GM21529 (cell line): ENCODE data around the gene ZNF562.
"Not testable (repeated sequence)": the region's sequence is repeated elsewhere in the genome, so short reads cannot be mapped to it uniquely, and the experiment has no call there.

Experiments
- ATAC-seq: cut with Tn5 transposase; IDR thresholded peaks from one replicate; pipeline ENCODE4 v1.9.1; 2021; ENCODE audit not compliant: unreplicated experiment

Gene ZNF562

DNA sequence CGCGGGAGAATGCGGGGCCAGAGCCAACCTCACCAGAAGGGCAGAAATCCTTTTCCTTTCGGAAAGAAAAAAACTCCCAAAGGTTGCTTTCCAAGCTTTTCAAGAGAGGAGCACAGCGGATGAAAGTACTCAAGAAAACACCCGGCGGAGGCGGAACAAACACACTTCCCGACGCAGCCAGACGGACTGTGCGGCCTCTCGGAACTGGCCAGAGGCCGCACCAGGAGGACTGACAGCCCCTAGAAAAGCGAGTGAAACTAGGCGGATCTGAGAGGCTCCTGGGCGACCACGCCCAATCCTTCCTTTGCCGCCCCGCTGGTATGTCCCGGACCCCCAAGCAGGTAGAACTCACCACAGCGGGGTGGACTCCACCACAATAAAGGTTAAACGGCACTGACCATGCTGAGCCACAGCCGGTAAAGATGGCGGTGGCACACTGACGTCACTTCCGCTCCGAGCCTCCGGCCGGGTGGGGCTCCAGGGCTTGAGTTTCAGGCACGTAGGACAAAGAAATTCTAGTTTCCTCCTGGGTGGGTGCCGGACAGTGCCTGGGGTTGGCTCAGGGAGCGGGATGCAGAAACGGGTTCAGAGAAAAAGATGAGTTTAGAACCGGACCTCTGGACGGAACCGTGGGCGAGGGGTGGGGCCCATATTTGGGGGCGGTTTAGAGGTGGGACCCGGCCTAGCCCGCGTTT is at the start of gene ZNF562:
TSS of gene ZNF562 (minus strand) at position 438 of the 695 bp plus-strand sequence. CDS start 14,356 bp downstream, outside the sequence.
- peak; percentile 77 for ATAC-seq

DNA sequence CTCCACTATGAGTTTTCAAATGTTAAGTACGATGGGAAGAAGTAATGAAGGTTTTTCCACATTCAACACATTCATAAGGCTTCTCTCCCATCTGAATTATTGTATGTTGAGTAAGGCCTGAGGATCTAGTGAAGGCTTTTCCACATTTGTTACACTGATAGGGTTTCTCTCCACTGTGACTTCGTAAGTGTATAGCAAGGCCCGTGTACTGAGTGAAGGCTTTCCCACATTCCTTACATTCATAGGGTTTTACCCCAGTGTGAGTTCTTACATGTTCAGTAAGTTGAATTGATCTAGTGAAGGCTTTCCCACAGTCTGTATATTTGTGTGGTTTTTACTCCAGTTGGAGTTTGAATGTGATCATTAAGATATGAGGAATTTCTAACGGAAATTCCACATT is 49.3 kb upstream of the ZNF562 start:
- ATAC-seq: no peak

DNA sequence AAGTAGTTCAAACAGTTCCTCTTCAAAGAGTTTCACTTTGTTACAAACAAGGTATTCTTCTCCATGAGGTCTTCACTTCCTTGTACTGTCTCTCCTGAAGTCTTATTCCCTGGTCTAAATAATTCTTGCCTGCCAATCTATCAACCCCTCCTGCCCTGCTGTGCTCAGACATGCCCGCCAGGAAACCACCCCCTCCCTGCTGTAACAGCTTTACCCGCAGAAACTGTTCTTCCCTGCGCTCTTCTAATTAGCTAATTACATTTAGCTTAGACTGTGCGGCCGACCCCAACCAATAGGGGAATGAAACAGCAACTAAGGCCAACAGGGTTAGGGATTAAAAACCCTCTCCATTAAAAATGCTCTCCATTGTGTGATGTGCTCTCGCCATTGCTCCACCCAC is 47.0 kb upstream of the ZNF562 start:
- ATAC-seq: no peak

DNA sequence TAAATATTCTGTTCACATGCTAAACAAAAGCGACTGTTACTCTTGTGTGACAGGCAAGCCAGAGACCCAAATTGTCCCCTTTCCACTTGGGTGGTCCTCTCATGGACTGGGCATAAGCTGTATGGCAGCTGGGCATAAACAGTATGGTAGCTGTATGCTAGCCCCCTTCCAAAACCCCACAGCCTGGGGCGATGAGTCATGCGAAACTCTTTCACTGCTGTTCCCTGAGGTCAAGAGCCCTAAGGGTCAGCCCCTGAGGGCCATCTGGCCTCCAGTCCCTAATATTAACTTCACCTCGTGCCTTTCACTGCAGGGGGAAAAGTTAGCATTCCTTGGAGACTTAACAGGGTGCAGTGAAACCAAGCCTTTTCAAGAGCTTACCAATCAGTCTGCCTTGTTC is 45.6 kb upstream of the ZNF562 start:
- ATAC-seq: no peak

DNA sequence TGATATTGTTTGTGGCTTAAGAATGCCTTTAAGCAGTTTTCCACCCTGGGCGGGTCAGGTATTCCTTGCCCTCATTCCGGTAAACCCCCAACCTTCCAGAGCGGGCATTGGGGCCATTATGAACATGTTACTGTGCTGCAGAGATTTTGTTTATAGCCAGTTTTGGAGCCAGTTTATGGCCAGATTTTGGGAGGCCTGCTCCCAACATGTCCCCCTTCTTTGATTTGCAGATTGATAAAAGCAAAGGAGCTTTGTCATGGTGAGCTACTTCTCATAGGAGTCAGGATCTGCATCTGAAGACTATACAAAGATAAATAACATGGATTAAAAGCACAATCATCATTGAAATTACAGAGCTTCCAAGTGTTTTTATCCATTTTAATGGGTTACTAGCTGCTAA is 36.9 kb upstream of the ZNF562 start:
- ATAC-seq: no peak

DNA sequence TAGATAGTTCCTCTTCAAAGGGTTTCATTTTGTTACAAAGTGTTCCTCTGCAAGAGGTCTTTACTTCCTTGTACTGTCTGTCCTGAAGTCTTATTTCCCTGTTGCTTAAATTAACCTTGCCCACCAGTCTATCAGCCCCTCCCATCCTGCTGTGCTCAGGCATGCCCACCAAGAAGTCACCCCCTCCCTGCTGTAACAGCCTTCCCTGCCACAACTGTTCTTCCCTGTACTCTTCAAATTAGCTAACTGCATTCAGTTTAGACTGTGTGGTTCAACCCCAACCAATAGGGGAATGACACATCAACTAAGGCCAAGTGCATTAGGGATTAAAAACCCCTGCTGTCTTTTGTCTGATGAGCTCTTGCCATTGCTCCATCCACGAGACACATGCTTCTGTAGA is 34.4 kb upstream of the ZNF562 start:
- no peak for ATAC-seq

DNA sequence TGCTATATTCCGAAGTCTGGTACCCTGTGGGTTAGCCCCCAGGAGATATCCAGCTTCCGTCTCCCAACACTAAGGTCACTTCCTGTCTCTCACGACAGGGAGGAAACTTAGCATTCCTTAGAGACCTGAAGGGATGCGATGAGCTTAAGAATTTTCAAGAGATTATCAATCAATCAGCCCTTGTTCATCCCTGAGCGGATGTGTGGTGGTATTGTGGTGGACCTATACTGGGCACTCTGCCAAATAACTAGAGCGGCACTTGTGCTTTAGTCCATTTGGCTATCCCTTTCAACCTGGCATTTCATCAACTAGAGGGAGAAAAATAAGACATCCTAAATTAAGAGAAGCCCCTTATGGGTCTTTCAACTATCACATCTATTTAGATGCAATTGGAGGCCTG is 30.9 kb upstream of the ZNF562 start:
- no peak for ATAC-seq

DNA sequence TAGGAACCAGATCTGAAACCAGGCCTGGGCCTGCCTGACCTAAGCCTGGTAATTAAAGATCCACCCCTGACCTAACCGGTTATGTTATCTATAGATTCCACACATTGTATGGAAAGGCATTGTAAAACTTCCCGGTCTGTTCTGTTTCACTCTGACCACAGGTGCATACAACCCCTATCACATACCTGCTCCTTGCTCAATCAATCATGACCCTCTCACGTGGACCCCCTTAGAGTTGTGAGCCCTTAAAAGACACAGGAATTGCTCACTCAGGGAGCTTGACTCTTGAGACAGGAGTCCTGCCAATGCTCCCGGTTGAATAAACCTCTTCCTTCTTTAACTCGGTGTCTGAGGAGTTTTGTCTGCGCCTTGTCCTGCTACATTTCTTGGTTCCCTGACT is 27.3 kb upstream of the ZNF562 start:
- ATAC-seq: no peak

DNA sequence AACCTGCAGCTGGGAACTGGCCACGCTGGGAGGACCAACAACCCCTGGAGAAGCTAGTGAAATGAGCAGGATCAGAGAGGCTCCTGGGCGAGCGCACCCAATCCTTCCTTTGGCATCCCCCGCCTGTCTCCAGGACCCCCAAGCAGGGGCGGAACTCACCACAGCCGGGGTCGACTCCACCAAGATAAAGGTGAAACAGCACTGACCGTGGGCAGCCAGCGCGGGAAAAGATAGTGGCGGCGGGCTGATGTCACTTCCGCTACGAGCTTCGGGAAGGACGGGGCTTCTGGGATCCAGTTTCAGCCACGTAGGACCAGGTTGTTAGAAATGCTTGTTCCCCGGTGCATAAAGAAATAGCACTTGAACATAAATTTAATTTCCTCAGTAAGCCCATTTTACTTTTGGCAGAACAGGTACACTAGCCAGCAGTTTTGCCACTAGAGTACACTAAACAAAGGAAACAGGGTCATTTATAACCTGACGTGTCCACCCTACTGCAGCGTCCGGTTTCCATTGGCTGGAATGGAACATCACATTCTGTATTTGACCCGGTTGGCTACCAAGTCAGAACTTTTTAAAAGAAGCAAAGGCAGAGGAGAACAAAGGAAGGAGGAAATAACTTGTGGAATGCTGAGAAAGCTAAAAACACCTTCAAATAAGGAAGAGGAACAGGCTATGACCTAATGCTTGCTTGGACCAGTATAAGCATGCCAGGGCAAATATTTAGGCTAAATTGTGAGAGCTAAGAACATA is 25.5 kb upstream of the ZNF562 start:
- no peak for ATAC-seq

DNA sequence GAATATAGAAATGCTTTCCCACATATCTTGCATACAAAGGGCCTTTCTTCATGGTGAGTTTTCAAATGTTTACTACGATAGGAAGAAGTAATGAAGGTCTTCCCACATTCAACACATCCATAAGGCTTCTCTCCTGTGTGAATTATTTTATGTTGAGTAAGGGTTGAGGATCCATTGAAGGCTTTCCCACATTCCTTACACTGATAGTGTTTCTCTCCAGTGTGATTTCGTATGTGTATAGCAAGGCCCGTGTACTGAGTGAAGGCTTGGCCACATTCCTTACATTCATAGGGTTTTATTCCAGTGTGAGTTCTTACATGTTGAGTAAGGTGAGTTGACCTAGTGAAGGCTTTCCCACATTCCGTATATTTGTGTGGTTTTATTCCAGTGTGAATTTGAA is 15.4 kb upstream of the ZNF562 start:
- not testable (repeated sequence) for ATAC-seq

DNA sequence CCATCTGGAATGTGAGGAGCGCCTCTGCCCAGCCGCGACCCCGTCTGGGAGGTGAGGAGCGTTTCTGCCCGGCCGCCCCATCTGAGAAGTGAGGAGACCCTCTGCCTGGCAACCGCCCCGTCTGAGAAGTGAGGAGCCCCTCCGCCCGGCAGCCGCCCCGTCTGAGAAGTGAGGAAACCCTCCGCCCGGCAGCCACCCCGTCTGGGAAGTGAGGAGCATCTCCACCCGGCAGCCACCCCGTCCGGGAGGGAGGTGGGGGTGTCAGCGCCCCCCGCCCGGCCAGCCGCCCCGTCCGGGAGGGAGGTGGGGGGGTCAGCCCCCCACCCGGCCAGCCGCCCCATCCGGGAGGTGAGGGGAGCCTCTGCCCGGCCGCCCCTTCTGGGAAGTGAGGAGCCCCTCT is 5.1 kb upstream of the ZNF562 start:
- ATAC-seq: not testable (repeated sequence)

DNA sequence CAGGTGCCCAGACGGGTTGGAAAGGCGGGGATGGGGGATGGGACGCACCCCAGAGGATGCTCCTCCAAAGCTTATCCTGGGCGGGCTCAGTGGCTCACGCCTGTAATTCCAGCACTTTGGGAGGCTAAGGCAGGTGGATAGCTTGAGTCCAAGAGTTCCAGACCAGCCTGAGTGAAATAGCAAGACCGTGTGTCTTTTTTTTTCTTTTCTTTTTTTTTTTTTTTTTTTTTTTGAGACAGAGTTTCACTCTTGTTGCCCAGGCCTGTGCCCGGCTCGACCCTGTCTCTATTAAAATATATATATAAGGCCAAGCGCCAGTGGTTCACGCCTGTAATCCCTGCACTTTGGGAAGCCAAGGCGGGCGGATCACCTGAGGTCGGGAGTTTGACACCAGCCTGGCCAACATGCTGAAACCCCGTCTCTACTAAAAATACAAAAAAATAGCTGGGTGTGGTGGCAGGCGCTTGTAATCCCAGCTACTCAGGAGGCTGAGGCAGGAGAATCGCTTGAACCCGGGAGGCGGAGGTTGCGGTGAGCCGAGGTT is 530 bp upstream of the ZNF562 start:
- ATAC-seq: peak; percentile 40

DNA sequence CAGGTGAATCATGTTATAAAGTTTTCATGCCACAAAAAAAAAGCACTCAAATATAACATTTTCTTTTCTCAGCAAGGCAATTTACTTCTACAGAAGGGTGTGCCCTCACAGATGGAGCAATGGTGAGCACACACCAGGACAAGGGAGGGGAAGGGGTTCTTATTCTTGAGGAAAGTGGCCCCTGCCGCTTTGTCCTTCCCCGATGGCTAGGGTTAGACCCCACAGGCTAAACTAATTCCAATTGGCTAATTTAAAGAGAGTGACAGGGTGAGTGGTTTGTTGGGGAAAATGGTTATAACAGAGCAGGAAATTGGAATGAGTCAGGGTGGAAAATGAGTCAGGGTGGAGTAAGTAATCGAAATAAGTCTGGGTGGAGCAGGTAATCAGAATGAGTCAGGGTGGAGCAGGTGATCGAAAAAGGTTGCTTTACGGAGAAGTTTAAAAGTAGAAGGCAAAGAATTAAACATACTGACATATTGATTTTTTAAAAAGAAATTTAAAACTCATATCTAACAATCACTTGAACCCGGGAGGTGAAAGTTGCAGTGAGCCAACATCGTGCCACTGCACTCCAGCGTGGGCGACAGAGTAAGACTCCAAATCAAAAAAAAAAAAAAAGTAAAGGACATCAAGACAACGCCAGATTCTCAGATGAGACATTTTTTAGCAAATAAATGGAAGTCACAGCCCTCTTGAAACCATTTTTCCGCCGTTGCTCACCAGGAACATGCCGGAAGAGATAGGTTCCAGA is 813 bp downstream of the ZNF562 start:
- no peak for ATAC-seq

DNA sequence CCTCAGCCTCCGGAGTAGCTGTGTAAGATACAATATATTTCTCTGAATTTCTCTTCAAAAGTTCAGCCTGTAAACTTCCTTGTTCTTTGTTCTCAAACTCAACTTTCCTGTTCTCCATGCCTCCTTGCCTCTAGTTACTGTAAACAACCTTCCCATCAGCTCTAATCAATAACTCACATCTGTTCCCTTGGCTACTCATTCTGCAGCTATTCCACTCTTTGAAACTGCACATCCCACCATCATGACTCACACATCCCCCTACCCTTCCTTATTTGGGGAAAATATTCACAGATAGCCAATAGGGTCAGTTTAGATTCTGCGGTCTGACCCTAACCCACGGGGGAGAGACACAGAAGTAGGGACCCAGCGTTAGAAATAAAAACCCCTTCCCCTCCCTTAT is 2.0 kb downstream of the ZNF562 start:
- ATAC-seq: no peak

DNA sequence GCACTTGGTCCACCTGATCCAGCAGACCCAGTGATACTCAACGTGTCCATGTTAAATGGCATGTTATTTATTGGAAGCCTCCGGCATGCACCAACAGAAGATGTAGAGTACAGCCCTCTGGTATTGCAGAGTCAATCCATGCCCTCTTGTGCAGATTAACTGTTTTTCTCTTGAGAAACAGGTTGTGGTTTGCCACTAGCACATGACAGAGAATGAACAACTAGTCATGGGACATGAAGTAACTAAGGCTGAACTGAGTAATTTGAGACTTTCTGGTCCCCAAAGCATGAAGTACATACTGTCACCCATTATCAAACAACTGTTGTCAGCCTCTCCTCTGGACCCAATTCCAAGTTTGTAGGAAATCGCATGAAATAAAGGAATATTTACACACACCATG is 3.2 kb downstream of the ZNF562 start:
- ATAC-seq: no peak

DNA sequence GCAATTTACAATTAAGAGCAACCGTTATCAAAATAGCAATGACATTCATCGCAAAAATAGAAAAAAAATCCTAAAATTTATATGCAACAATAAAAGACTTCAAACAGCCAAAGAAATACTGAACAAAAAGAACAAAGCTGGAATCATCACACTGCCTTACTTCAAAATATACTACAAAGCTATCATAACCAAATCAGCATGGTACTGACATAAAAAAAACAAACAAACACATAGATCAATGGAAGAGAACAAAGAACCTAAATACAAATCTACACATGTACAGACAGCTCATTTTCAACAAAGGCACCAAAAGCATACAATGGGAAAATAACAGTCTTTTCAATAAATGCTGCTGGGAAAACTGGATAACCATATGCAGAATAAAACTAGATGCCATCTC is 6.4 kb downstream of the ZNF562 start:
- no peak for ATAC-seq

DNA sequence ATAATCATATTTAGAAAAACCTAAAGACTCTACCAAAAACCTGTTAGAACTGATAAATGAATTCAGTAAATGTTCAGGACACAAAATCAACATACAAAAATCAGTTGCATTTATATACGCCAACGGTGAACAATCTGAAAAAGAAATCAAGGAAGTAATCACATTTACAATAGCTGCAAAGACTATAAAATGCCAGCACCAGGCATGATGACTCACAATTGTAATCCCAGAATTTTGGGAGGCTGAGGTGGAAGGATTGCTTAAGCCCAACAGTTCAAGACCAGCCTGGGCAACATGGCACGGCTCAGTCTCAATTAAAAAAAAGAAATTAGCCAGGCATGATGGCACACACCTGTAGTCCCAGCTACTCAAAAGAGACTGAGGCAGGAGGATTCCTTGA is 7.0 kb downstream of the ZNF562 start:
- ATAC-seq: no peak

DNA sequence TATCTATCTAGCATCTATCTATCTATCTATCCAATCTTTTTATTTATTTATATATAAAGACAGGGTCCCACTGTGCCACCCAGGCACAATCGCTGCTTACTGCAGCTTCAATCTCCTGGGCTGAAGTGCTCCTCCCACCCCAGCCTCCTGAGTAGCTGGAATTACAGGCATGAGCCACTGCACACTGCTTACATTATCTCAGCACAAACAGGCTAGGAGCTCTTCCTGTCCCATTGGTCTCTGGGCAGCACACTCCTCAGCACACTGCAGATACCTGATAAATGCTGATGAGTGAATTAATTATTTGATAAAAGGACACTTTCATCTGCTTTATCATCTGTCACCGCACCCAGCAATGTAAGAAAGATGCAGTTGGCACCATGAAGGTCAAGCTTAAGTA is 16.1 kb downstream of the ZNF562 start:
- no peak for ATAC-seq

DNA sequence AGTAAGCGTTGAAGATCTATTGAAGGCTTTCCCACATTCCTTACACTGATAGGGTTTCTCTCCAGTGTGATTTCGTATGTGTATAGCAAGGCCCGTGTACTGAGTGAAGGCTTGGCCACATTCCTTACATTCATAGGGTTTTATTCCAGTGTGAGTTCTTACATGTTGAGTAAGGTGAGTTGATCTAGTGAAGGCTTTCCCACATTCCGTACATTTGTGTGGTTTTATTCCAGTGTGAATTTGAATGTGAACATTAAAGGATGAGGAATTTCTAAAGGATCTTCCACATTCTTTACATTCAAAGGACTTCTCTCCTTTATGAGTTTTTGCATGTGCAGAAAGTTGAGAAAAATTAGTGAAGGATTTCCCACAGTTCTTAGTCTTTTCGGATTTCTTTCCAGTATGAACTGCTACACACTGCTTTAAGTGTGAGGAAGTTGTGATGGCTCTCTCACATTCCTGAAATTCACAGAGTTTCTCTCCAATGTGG is 21.8 kb downstream of the ZNF562 start:
- not testable (repeated sequence) for ATAC-seq

DNA sequence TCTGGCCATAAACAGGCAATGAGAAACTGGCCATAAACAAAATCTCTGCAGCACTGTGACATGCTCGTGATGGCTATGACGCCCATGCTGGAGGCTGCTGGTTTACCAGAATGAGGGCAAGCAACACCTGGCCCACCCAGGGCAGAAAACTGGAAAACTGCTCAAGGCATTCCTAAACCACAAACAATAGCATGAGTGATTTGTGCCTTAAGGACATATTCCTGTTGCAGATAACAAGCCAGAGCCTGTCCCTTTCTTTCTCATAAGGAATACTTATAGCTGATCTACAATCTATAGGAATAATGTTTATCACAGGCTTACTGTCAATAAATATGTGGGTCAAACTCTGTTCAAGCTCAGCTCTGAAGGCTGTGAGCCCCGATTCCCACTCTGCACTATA is 23.4 kb downstream of the ZNF562 start:
- ATAC-seq: not testable (repeated sequence)

DNA sequence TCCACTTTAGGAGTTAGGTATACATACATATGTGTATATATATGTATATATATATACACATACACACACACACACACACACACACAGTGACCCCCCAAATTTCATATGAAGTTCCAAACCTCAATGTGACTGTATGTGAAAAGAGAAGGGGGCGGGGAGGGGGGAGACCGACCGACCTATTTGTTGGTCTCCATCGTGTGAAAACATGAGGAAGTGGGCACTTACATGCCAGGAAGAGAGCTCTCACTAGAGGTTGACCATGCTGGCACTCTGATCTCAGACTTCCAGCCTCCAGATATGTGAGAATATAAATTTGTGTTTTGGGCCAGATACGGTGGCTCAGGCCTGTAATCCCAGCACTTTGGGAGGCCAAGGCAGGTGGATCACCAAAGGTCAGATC is 24.6 kb downstream of the ZNF562 start:
- ATAC-seq: no peak
